ENCODE measurements around the gene ELF4.

GRCh38 chrX:130095249-130096030 is 14.9 kb downstream of the ELF4 start:
- TF ChIP-seq CTCF (IDR thresholded peaks at IDR 0.05; ENCODE audit: low read depth, low read length) (no peak), EZH2phosphoT487 (IDR thresholded peaks at IDR 0.05; ENCODE audit: low read depth) (no peak)

All from OCI-LY3 (cell line).